HFF-Myc (cell line): ENCODE results near the gene PPP2R3A.
"Not testable (repeated sequence)": the region's sequence is repeated elsewhere in the genome, so short reads cannot be mapped to it uniquely, and the experiment has no call there.

Experiments
- DNase-seq: peaks from one replicate; pipeline ENCODE4 v3.0.0-alpha.2; 2011; ENCODE audit warnings: low read depth; ENCODE audit errors: extremely low read depth
- H3K4me3 ChIP-seq: replicated peaks from 2 replicates; pipeline ENCODE4 v1.5.1; 2011; ENCODE audit warnings: low read depth, mild to moderate bottlenecking, control low read depth, low read length
- CTCF ChIP-seq: IDR thresholded peaks from 2 replicates; pipeline ENCODE4 v1.5.1; 2012; ENCODE audit warnings: mild to moderate bottlenecking, low read depth, low read length, control low read depth; ENCODE audit errors: missing control alignments

Gene PPP2R3A

GRCh38 chr3:136141891-136142290, 176.4 kb downstream of the PPP2R3A start:
- no peak overlapping the region for H3K4me3 ChIP-seq
- no peak for TF ChIP-seq CTCF
- no peak for DNase-seq

- TF ChIP-seq CTCF = no peak
- no peak overlapping the region for H3K4me3 ChIP-seq
- DNase-seq = peak; percentile 87
Measured at GRCh38 chr3:136142592-136142991, 177.1 kb downstream of the PPP2R3A start.

GRCh38 chr3:136144397-136144796, 178.9 kb downstream of the PPP2R3A start:
- not testable (repeated sequence) for DNase-seq, H3K4me3 ChIP-seq

GRCh38 chr3:136146981-136147729, 181.6 kb downstream of the PPP2R3A start:
- no peak overlapping the region for H3K4me3 ChIP-seq
- no peak for DNase-seq
- TF ChIP-seq CTCF = no peak

GRCh38 chr3:136149667-136150066, 184.1 kb downstream of the PPP2R3A start:
- no peak overlapping the region for H3K4me3 ChIP-seq
- peak; percentile 19 for DNase-seq
- no peak for TF ChIP-seq CTCF

GRCh38 chr3:136151219-136151618, 185.7 kb downstream of the PPP2R3A start:
- no peak for DNase-seq
- TF ChIP-seq CTCF = no peak

GRCh38 chr3:136152176-136152843, 186.8 kb downstream of the PPP2R3A start:
- H3K4me3 ChIP-seq = no peak overlapping the region
- DNase-seq = no peak
- no peak for TF ChIP-seq CTCF

More at GRCh38 chr3:136151219-136151618, 185.7 kb downstream of the PPP2R3A start:
- no peak overlapping the region for H3K4me3 ChIP-seq
